Measurements from ENCODE around the gene FAM186B. TPM values are rescaled to one million over a fixed set of nuclear protein-coding genes. Genes with fewer than 3 reads are reported as not detected.
"Not testable (repeated sequence)": the region's sequence is repeated elsewhere in the genome, so short reads cannot be mapped to it uniquely, and the experiment has no call there.

FAM186B gene
- polyA plus RNA-seq, 5 donors = 1.3 to 3.5 (median 2.5) TPM

- DNase-seq = not testable (repeated sequence)
These were observed 5.3 kb upstream of the FAM186B start for GRCh38 chr12:49610785-49611184.

GRCh38 chr12:49609875-49610154 lies 4.4 kb upstream of the FAM186B start:
- no peak for DNase-seq

GRCh38 chr12:49609059-49609874 lies 3.8 kb upstream of the FAM186B start:
- no peak for DNase-seq

- DNase-seq = no peak
These were observed 583 bp downstream of the FAM186B start for GRCh38 chr12:49604856-49605255.

GRCh38 chr12:49603721-49604120 lies 1.7 kb downstream of the FAM186B start:
- no peak for DNase-seq

- no peak for DNase-seq
These were observed 5.5 kb downstream of the FAM186B start for GRCh38 chr12:49599961-49600360.

GRCh38 chr12:49598527-49598926 lies 6.9 kb downstream of the FAM186B start:
- no peak for DNase-seq

- DNase-seq = no peak
These were observed 16.5 kb downstream of the FAM186B start for GRCh38 chr12:49588721-49589516.

- DNase-seq = no peak
These were observed 17.2 kb downstream of the FAM186B start for GRCh38 chr12:49588281-49588680.

GRCh38 chr12:49587174-49587908 lies 18.1 kb downstream of the FAM186B start:
- DNase-seq = no peak

- no peak for DNase-seq
These were observed 19.7 kb downstream of the FAM186B start for GRCh38 chr12:49585477-49586459.

GRCh38 chr12:49584591-49584990 lies 20.8 kb downstream of the FAM186B start:
- no peak for DNase-seq

- peak; percentile 57 to 67 for DNase-seq
These were observed 21.9 kb downstream of the FAM186B start for GRCh38 chr12:49583366-49584094.

- peak in 1 of 2 donors; percentile 27 for DNase-seq
These were observed 22.6 kb downstream of the FAM186B start for GRCh38 chr12:49582850-49583249.

- no peak for DNase-seq
These were observed 23.2 kb downstream of the FAM186B start for GRCh38 chr12:49582201-49582600.

GRCh38 chr12:49580572-49581535 lies 24.6 kb downstream of the FAM186B start:
- DNase-seq = peak; percentile 47 to 53

GRCh38 chr12:49578471-49579112 lies 26.8 kb downstream of the FAM186B start:
- DNase-seq = no peak

GRCh38 chr12:49577589-49578315 lies 27.7 kb downstream of the FAM186B start:
- DNase-seq = no peak

Measured in right lung (tissue), 5 donors.